A549 (cell line): ENCODE results near the gene ACAP1. TPM values are rescaled to one million over a fixed set of nuclear protein-coding genes. Genes with fewer than 3 reads are reported as not detected.

Experiments used
- ATAC-seq, 2 experiments: fragments of 200-7000 bp in 1 of 2; fragments of >200 bp in 1 of 2; cut with Nextera tagmentation in 1 of 2; cut with Tn5 transposase in 1 of 2; 3 replicates each; pipeline versions ENCODE4 v1.8.0 to v1.9.1; 2018 to 2020; ENCODE audit warnings: mild to moderate bottlenecking in 1 of 2, moderate library complexity in 1 of 2
- CTCF ChIA-PET: fragments of 300-600 bp; sonication (Branson Sonifier 250); formaldehyde crosslinking; extraction: SDS; loops from one replicate; lab custom pipeline; 2021; ENCODE audit warnings: antibody characterized with exemption, inconsistent platforms; lab: Yijun Ruan, JAX
- POLR2A ChIA-PET: fragments of 350-600 bp; formaldehyde crosslinking; extraction: SDS; loops from one replicate; lab custom pipeline; 2021; ENCODE audit warnings: antibody characterized with exemption, inconsistent platforms; lab: Yijun Ruan, JAX
- DNase-seq, 2 experiments: peaks; one replicate each; pipeline versions ENCODE4 v3.0.0 to v3.0.0-alpha.2; 2011 to 2016; ENCODE audit warnings: low read depth in 1 of 2, low spot score in 1 of 2
- FAIRE-seq: peaks from 2 replicates; lab custom pipeline; 2011; peaks lifted over from hg19 to GRCh38; lab: Jason Lieb, UNC
- H3K27ac ChIP-seq, 2 experiments: fragments of >200 bp; sonication (Bioruptor Twin); formaldehyde crosslinking; 3 replicates each; pipeline ENCODE4 v1.5.1; 2016 to 2017
- H3K4me1 ChIP-seq: fragments of >200 bp; sonication (Bioruptor Twin); formaldehyde crosslinking; 3 replicates; pipeline ENCODE4 v1.6.1; 2016
- H3K4me2 ChIP-seq: fragments of >200 bp; sonication (Bioruptor Twin); formaldehyde crosslinking; 3 replicates; pipeline ENCODE4 v1.6.1; 2016
- H3K4me3 ChIP-seq: fragments of >200 bp; sonication (Bioruptor Twin); formaldehyde crosslinking; 3 replicates; pipeline ENCODE4 v1.5.1; 2016
- H3K9me3 ChIP-seq: fragments of >200 bp; sonication (Bioruptor Twin); formaldehyde crosslinking; 3 replicates; pipeline ENCODE4 v1.6.1; 2016
- CBX8 ChIP-seq: fragments of 200-600 bp; sonication (generic); IDR thresholded peaks from 2 replicates; pipeline ENCODE4 v1.6.1; 2016
- CEBPB ChIP-seq, 2 experiments: fragments of >200 bp in 1 of 2; sonication (Bioruptor Twin) in 1 of 2; formaldehyde crosslinking in 1 of 2; IDR thresholded peaks; 2 replicates each; pipeline ENCODE4 v1.6.1; 2012 to 2016
- CTCF ChIP-seq: fragments of >200 bp; sonication (Bioruptor Twin); formaldehyde crosslinking; IDR thresholded peaks from 3 replicates; pipeline ENCODE4 v1.5.1; 2016
- ESRRA ChIP-seq: fragments of 150-350 bp; IDR thresholded peaks from 2 replicates; pipeline ENCODE4 v1.6.1; 2014; ENCODE audit warnings: mild to moderate bottlenecking, low read length, borderline replicate concordance
- FOSL2 ChIP-seq, 2 experiments: fragments of 450-650 bp in 1 of 2; fragments of >200 bp in 1 of 2; sonication (Bioruptor Twin) in 1 of 2; formaldehyde crosslinking; IDR thresholded peaks; 2 replicates each; pipeline versions ENCODE4 v1.5.0 to v1.6.1; 2016 to 2020; ENCODE audit warnings: mild to moderate bottlenecking in 1 of 2, moderate library complexity in 1 of 2
- HDAC2 ChIP-seq: fragments of 200-600 bp; sonication (generic); IDR thresholded peaks from 2 replicates; pipeline ENCODE4 v1.6.1; 2016
- HMGXB4 ChIP-seq: fragments of 250-450 bp; sonication (Bioruptor Pico); IDR thresholded peaks from 2 replicates; pipeline ENCODE4 v1.5.0; 2021; ENCODE audit warnings: mild to moderate bottlenecking, moderate library complexity, borderline replicate concordance
- HOXB13 ChIP-seq: fragments of 250-450 bp; sonication (Bioruptor Pico); IDR thresholded peaks from 2 replicates; pipeline ENCODE4 v1.5.0; 2020; ENCODE audit warnings: low read depth, mild to moderate bottlenecking, moderate library complexity
- HOXB5 ChIP-seq: fragments of 250-450 bp; sonication (Bioruptor Pico); IDR thresholded peaks from 2 replicates; pipeline ENCODE4 v1.5.0; 2020; ENCODE audit warnings: mild to moderate bottlenecking, moderate library complexity
- MYC ChIP-seq: IDR thresholded peaks from 2 replicates; pipeline ENCODE4 v1.6.1; 2012; ENCODE audit warnings: mild to moderate bottlenecking, inconsistent platforms, low read length, improper control_type of control experiment, borderline replicate concordance
- PHF8 ChIP-seq: fragments of 200-600 bp; sonication (generic); IDR thresholded peaks from 2 replicates; pipeline ENCODE4 v1.6.1; 2016; ENCODE audit warnings: low read depth, mild to moderate bottlenecking, antibody characterized with exemption, moderate library complexity, borderline replicate concordance
- POLR2AphosphoS2 ChIP-seq: conservative IDR thresholded peaks from 2 replicates; pipeline ENCODE4 v1.6.1; 2012; ENCODE audit warnings: low read length, improper control_type of control experiment, inconsistent platforms
- RAD21 ChIP-seq, 2 experiments: fragments of >200 bp in 1 of 2; sonication (Bioruptor Twin) in 1 of 2; formaldehyde crosslinking in 1 of 2; IDR thresholded peaks in 1 of 2; conservative IDR thresholded peaks in 1 of 2; 2 replicates in 1 of 2; 3 replicates in 1 of 2; pipeline ENCODE4 v1.6.1; 2012 to 2018; ENCODE audit warnings: inconsistent platforms in 1 of 2
- RFX5 ChIP-seq: fragments of 450-650 bp; IDR thresholded peaks from 2 replicates; pipeline ENCODE4 v1.7.1; 2014; ENCODE audit warnings: antibody characterized with exemption, mild to moderate bottlenecking, moderate library complexity
- RNF2 ChIP-seq: fragments of 200-600 bp; sonication (generic); IDR thresholded peaks from 2 replicates; pipeline ENCODE4 v1.6.1; 2016; ENCODE audit warnings: low read depth, mild to moderate bottlenecking, antibody characterized with exemption, moderate library complexity, borderline replicate concordance
- SMC3 ChIP-seq: fragments of >200 bp; sonication (Bioruptor Twin); formaldehyde crosslinking; IDR thresholded peaks from 3 replicates; pipeline ENCODE4 v1.6.1; 2018; ENCODE audit warnings: inconsistent platforms
- ZC3H11A ChIP-seq: fragments of 450-650 bp; IDR thresholded peaks from 2 replicates; pipeline ENCODE4 v1.6.1; 2014; ENCODE audit warnings: antibody characterized with exemption, mild to moderate bottlenecking
- WGBS: methylation state at CpG from one replicate; pipeline ENCODE4 v1.1.6; 2017; ENCODE audit errors: missing lambda C conversion rate; 5-methylcytosine and 5-hydroxymethylcytosine counted together
- polyA plus RNA-seq, 4 experiments: library from polyadenylated mRNA; depleted of rRNA in 3 of 4; stranded (reverse); fragments of >200 nt; fragmentation: RNase III in 1 of 4; extraction: RNeasy Plus Mini Kit Qiagen cat#74134 plus additional on column Dnase treatment in 1 of 4; gene quantifications; 2 replicates in 3 of 4; 3 replicates in 1 of 4; pipeline ENCODE4 v1.2.3, GENCODE V29; 2011 to 2017
- TF ChIP-seq, protein P1 (sequence below): fragments of >200 bp; sonication (Bioruptor Twin); formaldehyde crosslinking; IDR thresholded peaks from 3 replicates; pipeline ENCODE4 v1.6.1; 2016
- TF ChIP-seq, protein P2 (sequence below): IDR thresholded peaks from 2 replicates; pipeline ENCODE4 v1.6.1; 2012; ENCODE audit warnings: low read depth, borderline replicate concordance
- TF ChIP-seq, protein P3 (sequence below): IDR thresholded peaks from 2 replicates; pipeline ENCODE4 v1.6.1; 2012

Gene ACAP1
- polyA plus RNA-seq, 2 of the 4 experiments (the other 2 are of a cell fraction), result 0.41 to 1.3 TPM

GRCh38 chr17:7293159-7293558, 43.2 kb upstream of the ACAP1 start:
- no peak overlapping the region for H3K4me2 ChIP-seq
- POLR2A ChIA-PET, result interaction anchor here (1.9 kb wide), 1 partner anchor 12 kb away, joined by 5 read pairs; the partner anchor contains the start of gene SLC2A4
- peaks cover 22% of the 10 kb centered on the region; the same call in 2 of the 3 replicates for H3K4me1 ChIP-seq
- 92% methylated on average over 11 of the region's 11 CpGs for WGBS
- DNase-seq, result no peak
- no peaks in the 10 kb centered on the region for H3K9me3 ChIP-seq
- no peak overlapping the region for H3K4me3 ChIP-seq
- FAIRE-seq, result no peak
- no peak for ATAC-seq
- TF ChIP-seq HOXB5 (CRISPR knock-in tag), result no peak
- no peak for TF ChIP-seq CTCF
- no peak for TF ChIP-seq RFX5
- no peak for TF ChIP-seq POLR2AphosphoS2
- TF ChIP-seq HOXB13, result no peak
- no peak for TF ChIP-seq RAD21 (conservative IDR thresholded peaks at IDR 0.05 in 1 of 2, IDR thresholded peaks at IDR 0.05 in 1 of 2)
- TF ChIP-seq HDAC2, result no peak
- TF ChIP-seq MYC, result no peak
- no peak overlapping the region for H3K27ac ChIP-seq
- CTCF ChIA-PET, result interaction anchor here (0.7 to 6.3 kb wide), 7 partner anchors 8 to 248 kb away, joined by 3 to 97 read pairs (median 4); partner anchors contain the start of gene SLC2A4

- 78% methylated on average over 14 of the region's 75 CpGs for WGBS
- H3K4me2 ChIP-seq, result peak overlapping the region; percentile 100
- no peaks in the 10 kb centered on the region for H3K9me3 ChIP-seq
- CTCF ChIA-PET, result interaction anchor here (1.5 to 6.3 kb wide), 4 partner anchors 9 to 249 kb away, joined by 4 to 97 read pairs (median 4); partner anchors contain the start of gene SLC2A4
- H3K4me1 ChIP-seq, result peaks cover 22% of the 10 kb centered on the region; the same call in 2 of the 3 replicates
- no peak for DNase-seq
- TF ChIP-seq ZC3H11A, result no peak
- TF ChIP-seq HOXB5 (CRISPR knock-in tag), result peak; percentile 28; the same call in 1 of the 2 replicates
- no peak for TF ChIP-seq ESRRA
- no peak for TF ChIP-seq CTCF
- TF ChIP-seq, all 56 proteins: peak for 1
- H3K27ac ChIP-seq, result peak overlapping the region in 1 of 2 experiments; percentile 80; a peak in 4 of 6 replicates
- POLR2A ChIA-PET, result interaction anchor here (1.9 kb wide), 1 partner anchor 13 kb away, joined by 5 read pairs; the partner anchor contains the start of gene SLC2A4
- peak overlapping the region; percentile 48 for H3K4me3 ChIP-seq
- FAIRE-seq, result no peak
- ATAC-seq, result no peak
Observed at GRCh38 chr17:7293816-7294613, 42.3 kb upstream of the ACAP1 start.

- Histone ChIP-seq H3K27ac (peak within 1 kb of the TSS; percentile 54 to 80), H3K4me2 (peak within 1 kb of the TSS; percentile 100), H3K4me3 (peak within 1 kb of the TSS; percentile 48), H3K4me1 (peaks cover 22% of the 10 kb centered on the region; the same call in 2 of the 3 replicates), H3K9me3 (no peaks in the 10 kb centered on the region)
- WGBS, result 40% methylated on average over 16 of the region's 57 CpGs
- POLR2A ChIA-PET, result no interaction called here
- no peak for FAIRE-seq
- DNase-seq, result peak; percentile 89 to 90
- peak; percentile 49 to 78 for ATAC-seq
- CTCF ChIA-PET, result no interaction called here
- no peak for TF ChIP-seq SMC3
- 0 out of 2 replicates have a peak, but pooled peaks have one; percentile 47 for TF ChIP-seq RNF2
- no peak for TF ChIP-seq FOSL2 (IDR thresholded peaks at IDR 0.05)
- no peak for TF ChIP-seq FOSL2 (CRISPR knock-in tag; IDR thresholded peaks at IDR 0.05)
- TF ChIP-seq PHF8, result no peak
- TF ChIP-seq, protein P1, sequence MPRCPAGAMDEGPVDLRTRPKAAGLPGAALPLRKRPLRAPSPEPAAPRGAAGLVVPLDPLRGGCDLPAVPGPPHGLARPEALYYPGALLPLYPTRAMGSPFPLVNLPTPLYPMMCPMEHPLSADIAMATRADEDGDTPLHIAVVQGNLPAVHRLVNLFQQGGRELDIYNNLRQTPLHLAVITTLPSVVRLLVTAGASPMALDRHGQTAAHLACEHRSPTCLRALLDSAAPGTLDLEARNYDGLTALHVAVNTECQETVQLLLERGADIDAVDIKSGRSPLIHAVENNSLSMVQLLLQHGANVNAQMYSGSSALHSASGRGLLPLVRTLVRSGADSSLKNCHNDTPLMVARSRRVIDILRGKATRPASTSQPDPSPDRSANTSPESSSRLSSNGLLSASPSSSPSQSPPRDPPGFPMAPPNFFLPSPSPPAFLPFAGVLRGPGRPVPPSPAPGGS, result no peak
- TF ChIP-seq, protein P2, sequence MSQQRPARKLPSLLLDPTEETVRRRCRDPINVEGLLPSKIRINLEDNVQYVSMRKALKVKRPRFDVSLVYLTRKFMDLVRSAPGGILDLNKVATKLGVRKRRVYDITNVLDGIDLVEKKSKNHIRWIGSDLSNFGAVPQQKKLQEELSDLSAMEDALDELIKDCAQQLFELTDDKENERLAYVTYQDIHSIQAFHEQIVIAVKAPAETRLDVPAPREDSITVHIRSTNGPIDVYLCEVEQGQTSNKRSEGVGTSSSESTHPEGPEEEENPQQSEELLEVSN, result peak; percentile 94
- TF ChIP-seq CBX8, result no peak
- TF ChIP-seq HMGXB4 (CRISPR knock-in tag), result no peak
- TF ChIP-seq, protein P3, sequence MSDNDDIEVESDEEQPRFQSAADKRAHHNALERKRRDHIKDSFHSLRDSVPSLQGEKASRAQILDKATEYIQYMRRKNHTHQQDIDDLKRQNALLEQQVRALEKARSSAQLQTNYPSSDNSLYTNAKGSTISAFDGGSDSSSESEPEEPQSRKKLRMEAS, result peak; percentile 68
- no peak for TF ChIP-seq CEBPB (IDR thresholded peaks at IDR 0.05)
Observed at GRCh38 chr17:7294614-7295153, 41.6 kb upstream of the ACAP1 start, which contains the start of gene YBX2. YBX2 (minus strand) TSS chr17:7294639; CDS start chr17:7294500, 139 bp downstream.
